K562 treated with DMSO at 1 percent for 4 hours (cell line): Measurements from ENCODE around the gene PKN3. TPM values are rescaled to one million over a fixed set of nuclear protein-coding genes. Genes with fewer than 3 reads are reported as not detected.

Experiments used
- total RNA-seq: library from RNA; unstranded; fragments of 300-600 nt; gene quantifications from 2 replicates; pipeline ENCODE4 v1.2.3, GENCODE V29; 2022; ENCODE audit not compliant: insufficient read depth

Gene PKN3
- total RNA-seq = 27.3 and 31.8 TPM in 2 replicates

GRCh38 chr9:128702445-128702948 lies at the start of gene PKN3:
Gene PKN3 (plus strand): TSS chr9:128702503. CDS start chr9:128702916, 413 bp downstream.

GRCh38 chr9:128656416-128657343 lies 45.6 kb upstream of the PKN3 start, which contains the start of gene DYNC2I2:
Gene DYNC2I2 (minus strand): TSS chr9:128656847. CDS start chr9:128656726, 121 bp downstream.

GRCh38 chr9:128688501-128689292 lies 13.6 kb upstream of the PKN3 start, which contains the start of gene SET:
Gene SET (plus strand): TSS chr9:128689222. CDS start chr9:128689583, 361 bp downstream.

GRCh38 chr9:128723866-128724743 lies 21.8 kb downstream of the PKN3 start, which contains the start of gene ZDHHC12:
Gene ZDHHC12 (minus strand): TSS chr9:128724127. CDS start chr9:128724093, 34 bp downstream.

Other genes with a start within 250 kb of the PKN3 start
- gene ODF2, start 246.5 kb upstream of the PKN3 start, total RNA-seq = 37.4 and 41.5 TPM in 2 replicates
- 29.2 and 29.9 TPM in 2 replicates for gene GLE1, start 197.8 kb upstream of the PKN3 start, total RNA-seq
- gene SPTAN1, start 149.9 kb upstream of the PKN3 start, total RNA-seq = 29.3 and 36.5 TPM in 2 replicates
- gene DYNC2I2, start 45.7 kb upstream of the PKN3 start, total RNA-seq = 153 and 184 TPM in 2 replicates
- 334 and 357 TPM in 2 replicates for gene SET, start 13.3 kb upstream of the PKN3 start, total RNA-seq
- 41.6 and 41.9 TPM in 2 replicates for gene ZDHHC12, start 21.6 kb downstream of the PKN3 start, total RNA-seq
- gene ZER1, start 69.4 kb downstream of the PKN3 start, total RNA-seq = 34.0 and 39.0 TPM in 2 replicates
- gene TBC1D13, start 84.8 kb downstream of the PKN3 start, total RNA-seq = 33.3 and 37.7 TPM in 2 replicates
- gene ENDOG, start 116.0 kb downstream of the PKN3 start, total RNA-seq = 143 and 152 TPM in 2 replicates
- 18.9 and 19.7 TPM in 2 replicates for gene SPOUT1, start 127.3 kb downstream of the PKN3 start, total RNA-seq
- gene KYAT1, start 179.4 kb downstream of the PKN3 start, total RNA-seq = 15.4 and 16.1 TPM in 2 replicates
- 28.7 and 39.4 TPM in 2 replicates for gene LRRC8A, start 179.6 kb downstream of the PKN3 start, total RNA-seq
- 0.51 and 2.4 TPM in 2 replicates for gene PHYHD1, start 218.5 kb downstream of the PKN3 start, total RNA-seq
- 9.3 and 9.7 TPM in 2 replicates for gene DOLK, start 245.1 kb downstream of the PKN3 start, total RNA-seq
- gene NUP188, start 245.2 kb downstream of the PKN3 start, total RNA-seq = 51.0 and 68.0 TPM in 2 replicates